ENCODE measurements around the gene SPEG. TPM values are rescaled to one million over a fixed set of nuclear protein-coding genes. Genes with fewer than 3 reads are reported as not detected.

The SPEG gene
- total RNA-seq, 1 experiment from 2014 or later: 16.7 TPM

GRCh38 chr2:219507581-219508443 lies 73.2 kb downstream of the SPEG start:
- Mint-ChIP-seq H3K27ac (ENCODE audit: unreplicated experiment) (no peak overlapping the region), H3K9me3 (ENCODE audit: low read depth, unreplicated experiment) (no peaks in the 10 kb centered on the region), H3K4me3 (ENCODE audit: low read depth, unreplicated experiment) (no peak overlapping the region), H3K4me1 (ENCODE audit: low read depth, unreplicated experiment) (peaks cover 11% of the 10 kb centered on the region), H3K36me3 (ENCODE audit: insufficient read depth, unreplicated experiment) (peaks cover 29% of the 10 kb centered on the region), H3K27me3 (ENCODE audit: unreplicated experiment) (peaks cover 38% of the 10 kb centered on the region)
- CTCF ChIA-PET: interaction anchor here (0.8 to 3.9 kb wide), 2 partner anchors 9 to 12 kb away, joined by 3 to 35 read pairs; partner anchors contain the start of gene GMPPA
- TF ChIP-seq, protein P1, sequence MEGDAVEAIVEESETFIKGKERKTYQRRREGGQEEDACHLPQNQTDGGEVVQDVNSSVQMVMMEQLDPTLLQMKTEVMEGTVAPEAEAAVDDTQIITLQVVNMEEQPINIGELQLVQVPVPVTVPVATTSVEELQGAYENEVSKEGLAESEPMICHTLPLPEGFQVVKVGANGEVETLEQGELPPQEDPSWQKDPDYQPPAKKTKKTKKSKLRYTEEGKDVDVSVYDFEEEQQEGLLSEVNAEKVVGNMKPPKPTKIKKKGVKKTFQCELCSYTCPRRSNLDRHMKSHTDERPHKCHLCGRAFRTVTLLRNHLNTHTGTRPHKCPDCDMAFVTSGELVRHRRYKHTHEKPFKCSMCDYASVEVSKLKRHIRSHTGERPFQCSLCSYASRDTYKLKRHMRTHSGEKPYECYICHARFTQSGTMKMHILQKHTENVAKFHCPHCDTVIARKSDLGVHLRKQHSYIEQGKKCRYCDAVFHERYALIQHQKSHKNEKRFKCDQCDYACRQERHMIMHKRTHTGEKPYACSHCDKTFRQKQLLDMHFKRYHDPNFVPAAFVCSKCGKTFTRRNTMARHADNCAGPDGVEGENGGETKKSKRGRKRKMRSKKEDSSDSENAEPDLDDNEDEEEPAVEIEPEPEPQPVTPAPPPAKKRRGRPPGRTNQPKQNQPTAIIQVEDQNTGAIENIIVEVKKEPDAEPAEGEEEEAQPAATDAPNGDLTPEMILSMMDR (IDR thresholded peaks at IDR 0.05; ENCODE audit: unreplicated experiment): no peak
- BruUV-seq (replicated peaks): no TSS peak
- intact Hi-C loops (cut with micrococcal nuclease; ENCODE audit: unreplicated experiment): no loop called here
- no peak for DNase-seq

GRCh38 chr2:219508444-219508734 lies 73.7 kb downstream of the SPEG start:
- TF ChIP-seq, protein P1 (IDR thresholded peaks at IDR 0.05; ENCODE audit: unreplicated experiment): no peak
- CTCF ChIA-PET: interaction anchor here (0.8 to 3.9 kb wide), 2 partner anchors 10 to 13 kb away, joined by 3 to 35 read pairs; partner anchors contain the start of gene GMPPA
- Mint-ChIP-seq H3K4me3 (ENCODE audit: low read depth, unreplicated experiment) (no peak overlapping the region), H3K27ac (ENCODE audit: unreplicated experiment) (no peak overlapping the region), H3K4me1 (ENCODE audit: low read depth, unreplicated experiment) (peaks cover 17% of the 10 kb centered on the region), H3K36me3 (ENCODE audit: insufficient read depth, unreplicated experiment) (peaks cover 32% of the 10 kb centered on the region), H3K27me3 (ENCODE audit: unreplicated experiment) (peaks cover 44% of the 10 kb centered on the region), H3K9me3 (ENCODE audit: low read depth, unreplicated experiment) (no peaks in the 10 kb centered on the region)
- intact Hi-C loops (cut with micrococcal nuclease; ENCODE audit: unreplicated experiment): no loop called here
- no TSS peak for BruUV-seq (replicated peaks)
- no peak for DNase-seq

DNA sequence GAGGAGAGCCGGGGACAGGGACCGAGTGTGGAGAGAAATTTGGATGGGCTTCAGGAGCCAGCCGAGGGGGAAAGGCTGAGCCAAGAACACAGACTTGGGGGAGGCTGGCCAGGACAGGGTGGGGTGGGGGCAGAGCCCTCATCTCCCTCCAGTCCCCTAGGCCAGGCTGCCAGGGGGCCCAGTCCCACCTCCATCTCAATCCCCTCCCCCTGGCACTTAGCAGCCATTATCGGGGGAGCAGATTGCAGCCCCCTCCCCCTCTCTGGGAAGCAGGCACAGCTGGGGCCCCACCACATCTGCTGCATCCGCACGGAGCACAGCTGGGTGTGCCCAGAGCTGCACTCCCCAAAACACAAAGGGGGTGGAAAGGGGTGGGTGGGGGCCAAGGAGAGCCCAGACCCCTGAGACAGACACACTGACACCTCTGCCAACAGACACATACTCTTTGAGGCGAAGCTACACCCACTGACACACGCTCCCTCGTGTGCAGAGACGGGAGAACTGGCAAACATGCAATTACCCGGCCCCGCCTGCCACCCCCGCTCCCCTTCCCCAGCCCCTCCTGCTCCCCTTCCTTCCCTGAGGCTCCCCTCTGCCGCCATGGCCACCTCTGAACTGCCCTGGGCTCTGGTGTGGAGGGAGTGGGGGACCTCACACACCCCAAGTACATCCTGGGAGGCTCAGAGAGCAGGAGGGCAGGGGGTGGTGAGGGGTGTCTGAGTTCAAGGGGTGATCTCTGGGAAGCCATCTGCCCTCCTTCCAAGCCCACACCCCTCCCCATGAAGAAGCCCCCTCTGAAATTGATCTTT lies 74.5 kb downstream of the SPEG start:
- peak overlapping the region; percentile 72 for H3K27ac Mint-ChIP-seq (ENCODE audit: unreplicated experiment)
- CTCF ChIA-PET: interaction anchor here (1.0 to 3.9 kb wide), 11 partner anchors 10 to 50 kb away, joined by 3 to 35 read pairs (median 8); partner anchors contain the start of gene GMPPA
- BruUV-seq (replicated peaks): no TSS peak
- H3K36me3 Mint-ChIP-seq (ENCODE audit: insufficient read depth, unreplicated experiment): peaks cover 38% of the 10 kb centered on the region
- DNase-seq: no peak
- peaks cover 52% of the 10 kb centered on the region for H3K27me3 Mint-ChIP-seq (ENCODE audit: unreplicated experiment)
- TF ChIP-seq, protein P1 (IDR thresholded peaks at IDR 0.05; ENCODE audit: unreplicated experiment): no peak
- no peaks in the 10 kb centered on the region for H3K9me3 Mint-ChIP-seq (ENCODE audit: low read depth, unreplicated experiment)
- peak overlapping the region; percentile 79 for H3K4me3 Mint-ChIP-seq (ENCODE audit: low read depth, unreplicated experiment)
- peaks cover 25% of the 10 kb centered on the region for H3K4me1 Mint-ChIP-seq (ENCODE audit: low read depth, unreplicated experiment)
- intact Hi-C loops (cut with micrococcal nuclease; ENCODE audit: unreplicated experiment): no loop called here

- Mint-ChIP-seq H3K27ac (ENCODE audit: unreplicated experiment) (peak overlapping the region; percentile 72), H3K36me3 (ENCODE audit: insufficient read depth, unreplicated experiment) (peaks cover 38% of the 10 kb centered on the region), H3K4me1 (ENCODE audit: low read depth, unreplicated experiment) (peaks cover 29% of the 10 kb centered on the region), H3K4me3 (ENCODE audit: low read depth, unreplicated experiment) (peak overlapping the region; percentile 79), H3K27me3 (ENCODE audit: unreplicated experiment) (peaks cover 59% of the 10 kb centered on the region), H3K9me3 (ENCODE audit: low read depth, unreplicated experiment) (no peaks in the 10 kb centered on the region)
- TSS peak; percentile 46 for BruUV-seq (replicated peaks)
- CTCF ChIA-PET: interaction anchor here (0.6 to 3.9 kb wide), 15 partner anchors 10 to 122 kb away, joined by 3 to 35 read pairs (median 5); partner anchors contain the start of genes DNPEP and GMPPA
- intact Hi-C loops (cut with micrococcal nuclease; ENCODE audit: unreplicated experiment): no loop called here
- TF ChIP-seq, protein P1 (IDR thresholded peaks at IDR 0.05; ENCODE audit: unreplicated experiment): peak; percentile 72
- DNase-seq: peak; percentile 79
Measured at GRCh38 chr2:219509780-219510511, 75.3 kb downstream of the SPEG start.

Data from Calu3 (cell line).